Nephron (organoid): ENCODE results near the gene TPRN.

Experiments used
- H3K27ac Mint-ChIP-seq, 3 experiments: 2 replicates each; pipeline ENCODE4 v1.8.0; 2020; ENCODE audit warnings: mixed read lengths in 3 of 3, mild to moderate bottlenecking in 2 of 3, moderate library complexity in 1 of 3
- H3K27me3 Mint-ChIP-seq: 2 replicates; pipeline ENCODE4 v1.8.0; 2021; ENCODE audit warnings: low read depth, mild to moderate bottlenecking, moderate library complexity, mixed read lengths
- H3K36me3 Mint-ChIP-seq: 2 replicates; pipeline ENCODE4 v1.8.0; 2020; ENCODE audit warnings: low read depth, mixed read lengths
- H3K4me1 Mint-ChIP-seq: 2 replicates; pipeline ENCODE4 v1.8.0; 2020; ENCODE audit warnings: mixed read lengths
- H3K4me3 Mint-ChIP-seq, 3 experiments: 2 replicates each; pipeline ENCODE4 v1.8.0; 2020; ENCODE audit warnings: mild to moderate bottlenecking in 3 of 3, mixed read lengths in 3 of 3, moderate library complexity in 2 of 3
- H3K9me3 Mint-ChIP-seq: 2 replicates; pipeline ENCODE4 v1.8.0; 2020; ENCODE audit warnings: mixed read lengths
- CTCF ChIP-seq, 3 experiments: fragments of 200-600 bp; sonication (generic); IDR thresholded peaks; one replicate each; pipeline ENCODE4 v1.5.0; 2021; ENCODE audit warnings: antibody characterized with exemption in 3 of 3; ENCODE audit not compliant: unreplicated experiment in 3 of 3

TPRN gene

GRCh38 chr9:137180491-137180890 lies 20.1 kb downstream of the TPRN start:
- Mint-ChIP-seq H3K4me1 (no peaks in the 10 kb centered on the region), H3K4me3 (no peak overlapping the region), H3K27me3 (peaks cover 7% of the 10 kb centered on the region), H3K27ac (no peak overlapping the region), H3K9me3 (no peaks in the 10 kb centered on the region), H3K36me3 (peaks cover 24% of the 10 kb centered on the region)
- TF ChIP-seq CTCF (IDR thresholded peaks at IDR 0.05; ENCODE audit: unreplicated experiment in 3 of 3), result no peak

- peaks cover 24% of the 10 kb centered on the region for H3K36me3 Mint-ChIP-seq
- no peaks in the 10 kb centered on the region for H3K4me1 Mint-ChIP-seq
- H3K4me3 Mint-ChIP-seq, result no peak overlapping the region
- H3K27ac Mint-ChIP-seq, result no peak overlapping the region
- peaks cover 11% of the 10 kb centered on the region for H3K27me3 Mint-ChIP-seq
- no peak for TF ChIP-seq CTCF (IDR thresholded peaks at IDR 0.05; ENCODE audit: unreplicated experiment in 3 of 3)
- H3K9me3 Mint-ChIP-seq, result no peaks in the 10 kb centered on the region
These were observed 20.8 kb downstream of the TPRN start for GRCh38 chr9:137179761-137180160.

- Mint-ChIP-seq H3K27me3 (peaks cover 11% of the 10 kb centered on the region), H3K4me3 (no peak overlapping the region), H3K4me1 (no peaks in the 10 kb centered on the region), H3K36me3 (peaks cover 19% of the 10 kb centered on the region), H3K9me3 (no peaks in the 10 kb centered on the region), H3K27ac (no peak overlapping the region)
- no peak for TF ChIP-seq CTCF (IDR thresholded peaks at IDR 0.05; ENCODE audit: unreplicated experiment in 3 of 3)
These were observed 21.5 kb downstream of the TPRN start for GRCh38 chr9:137178939-137179630.

GRCh38 chr9:137178201-137178938 lies 22.2 kb downstream of the TPRN start:
- Mint-ChIP-seq H3K4me3 (no peak overlapping the region), H3K27ac (no peak overlapping the region), H3K27me3 (peaks cover 15% of the 10 kb centered on the region), H3K36me3 (peaks cover 18% of the 10 kb centered on the region), H3K4me1 (no peaks in the 10 kb centered on the region), H3K9me3 (no peaks in the 10 kb centered on the region)
- TF ChIP-seq CTCF (IDR thresholded peaks at IDR 0.05; ENCODE audit: unreplicated experiment in 3 of 3), result no peak

- H3K4me3 Mint-ChIP-seq, result peak overlapping the region in 1 of 3 experiments; percentile 38
- no peak overlapping the region for H3K27ac Mint-ChIP-seq
- peaks cover 33% of the 10 kb centered on the region for H3K27me3 Mint-ChIP-seq
These were observed 24.0 kb downstream of the TPRN start for GRCh38 chr9:137176302-137177182.

More at GRCh38 chr9:137176302-137177182, 24.0 kb downstream of the TPRN start:
- TF ChIP-seq CTCF (IDR thresholded peaks at IDR 0.05; ENCODE audit: unreplicated experiment in 3 of 3), result peak; percentile 41 to 55 (median 55)
- no peaks in the 10 kb centered on the region for H3K4me1 Mint-ChIP-seq
- peaks cover 14% of the 10 kb centered on the region for H3K36me3 Mint-ChIP-seq
- H3K9me3 Mint-ChIP-seq, result no peaks in the 10 kb centered on the region
